ENCODE data around the gene CREBZF.

DNA sequence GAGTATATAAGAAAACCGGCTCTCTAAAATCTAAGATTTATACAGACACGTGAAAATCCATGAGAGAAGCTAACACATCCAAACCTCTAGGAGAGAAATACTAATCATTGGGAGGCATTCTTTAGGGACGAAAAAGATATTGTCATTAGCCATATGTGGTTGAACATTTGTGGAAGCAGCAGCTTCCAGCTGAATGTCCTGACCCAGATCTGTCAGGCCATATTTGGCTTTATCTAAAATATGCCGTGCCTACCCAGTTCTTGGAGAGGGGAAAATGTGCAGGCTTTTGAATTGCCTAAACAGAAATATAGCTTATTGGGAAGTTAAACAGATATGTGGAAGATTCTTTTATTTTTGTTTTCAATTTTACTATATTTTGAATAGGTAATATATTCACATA is 14.6 kb upstream of the CREBZF start:
- TF ChIP-seq, protein P1, sequence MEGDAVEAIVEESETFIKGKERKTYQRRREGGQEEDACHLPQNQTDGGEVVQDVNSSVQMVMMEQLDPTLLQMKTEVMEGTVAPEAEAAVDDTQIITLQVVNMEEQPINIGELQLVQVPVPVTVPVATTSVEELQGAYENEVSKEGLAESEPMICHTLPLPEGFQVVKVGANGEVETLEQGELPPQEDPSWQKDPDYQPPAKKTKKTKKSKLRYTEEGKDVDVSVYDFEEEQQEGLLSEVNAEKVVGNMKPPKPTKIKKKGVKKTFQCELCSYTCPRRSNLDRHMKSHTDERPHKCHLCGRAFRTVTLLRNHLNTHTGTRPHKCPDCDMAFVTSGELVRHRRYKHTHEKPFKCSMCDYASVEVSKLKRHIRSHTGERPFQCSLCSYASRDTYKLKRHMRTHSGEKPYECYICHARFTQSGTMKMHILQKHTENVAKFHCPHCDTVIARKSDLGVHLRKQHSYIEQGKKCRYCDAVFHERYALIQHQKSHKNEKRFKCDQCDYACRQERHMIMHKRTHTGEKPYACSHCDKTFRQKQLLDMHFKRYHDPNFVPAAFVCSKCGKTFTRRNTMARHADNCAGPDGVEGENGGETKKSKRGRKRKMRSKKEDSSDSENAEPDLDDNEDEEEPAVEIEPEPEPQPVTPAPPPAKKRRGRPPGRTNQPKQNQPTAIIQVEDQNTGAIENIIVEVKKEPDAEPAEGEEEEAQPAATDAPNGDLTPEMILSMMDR (IDR thresholded peaks at IDR 0.05) = no peak
- no peak for TF ChIP-seq POLR2A (IDR thresholded peaks at IDR 0.05)
- no peak for TF ChIP-seq EP300 (IDR thresholded peaks at IDR 0.05)
